ENCODE data around the gene DDX17.

DNA sequence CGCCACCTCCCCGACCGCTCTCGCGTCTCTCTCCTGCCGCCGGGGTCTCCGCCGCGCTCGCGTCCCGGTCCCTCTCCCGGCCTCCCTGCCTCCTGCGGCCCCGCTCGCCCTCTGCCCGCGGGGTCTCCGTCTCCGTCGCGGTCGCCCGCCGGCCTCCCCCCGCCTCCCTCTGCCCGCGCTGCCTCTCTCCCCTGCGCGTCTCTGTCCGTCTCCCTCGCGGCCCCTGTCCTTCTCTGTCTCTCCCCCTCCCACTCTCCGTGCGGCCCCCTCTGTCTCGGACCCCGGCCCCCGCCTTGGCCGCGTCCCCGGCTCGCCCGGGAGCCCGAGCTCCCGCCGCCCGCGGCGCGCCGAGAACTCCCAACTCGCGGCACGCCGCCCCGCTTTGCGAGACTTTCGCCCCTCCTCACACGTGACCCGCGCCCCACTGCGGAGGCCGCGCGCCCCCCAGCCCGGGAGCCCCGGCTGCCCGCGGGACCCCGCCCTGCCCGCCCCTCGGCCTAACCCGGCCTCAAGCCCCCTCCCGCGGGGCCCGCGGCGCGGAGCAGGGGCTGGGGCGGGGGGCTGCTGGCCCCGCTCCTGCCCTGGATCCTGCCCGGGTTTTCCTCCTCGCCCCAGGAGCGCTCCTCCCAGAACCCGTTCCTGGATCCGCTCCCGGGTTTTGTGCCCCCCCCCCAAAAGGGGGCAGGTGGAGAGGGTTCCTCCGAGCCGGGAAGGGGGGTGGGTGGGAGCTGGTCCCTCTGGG is 50.4 kb downstream of the DDX17 start:
- TF ChIP-seq FOXM1 (IDR thresholded peaks at IDR 0.05; ENCODE audit: borderline replicate concordance) (peak; percentile 98), ARNT (IDR thresholded peaks at IDR 0.05) (peak; percentile 84), SUZ12 (IDR thresholded peaks at IDR 0.05) (no peak), NFRKB (IDR thresholded peaks at IDR 0.05) (no peak), FOXK2 (IDR thresholded peaks at IDR 0.05) (no peak), ZNF384 (IDR thresholded peaks at IDR 0.05) (no peak), TARDBP (IDR thresholded peaks at IDR 0.05) (no peak), ELF4 (IDR thresholded peaks at IDR 0.05) (no peak), CTBP1 (IDR thresholded peaks at IDR 0.05; ENCODE audit: borderline replicate concordance) (peak; percentile 73; the same call in 1 of the 2 replicates), HDGF (IDR thresholded peaks at IDR 0.05; ENCODE audit: borderline replicate concordance) (no peak), FOXA1 (IDR thresholded peaks at IDR 0.05) (no peak), SP1 (IDR thresholded peaks at IDR 0.05) (no peak)
- TF ChIP-seq, protein P1, sequence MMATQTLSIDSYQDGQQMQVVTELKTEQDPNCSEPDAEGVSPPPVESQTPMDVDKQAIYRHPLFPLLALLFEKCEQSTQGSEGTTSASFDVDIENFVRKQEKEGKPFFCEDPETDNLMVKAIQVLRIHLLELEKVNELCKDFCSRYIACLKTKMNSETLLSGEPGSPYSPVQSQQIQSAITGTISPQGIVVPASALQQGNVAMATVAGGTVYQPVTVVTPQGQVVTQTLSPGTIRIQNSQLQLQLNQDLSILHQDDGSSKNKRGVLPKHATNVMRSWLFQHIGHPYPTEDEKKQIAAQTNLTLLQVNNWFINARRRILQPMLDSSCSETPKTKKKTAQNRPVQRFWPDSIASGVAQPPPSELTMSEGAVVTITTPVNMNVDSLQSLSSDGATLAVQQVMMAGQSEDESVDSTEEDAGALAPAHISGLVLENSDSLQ (IDR thresholded peaks at IDR 0.05), result no peak

All from HEK293T (cell line).